Chondrocyte (in vitro differentiated cells): Measurements from ENCODE around the gene ITFG1. TPM values are rescaled to one million over a fixed set of nuclear protein-coding genes. Genes with fewer than 3 reads are reported as not detected.

Source experiments
- DNase-seq: peaks from one replicate; pipeline ENCODE4 v3.0.0; 2021; ENCODE audit warnings: mixed read lengths, low spot score
- H3K27ac Mint-ChIP-seq: one replicate; pipeline ENCODE4 v1.8.0; 2021; ENCODE audit warnings: mild to moderate bottlenecking, moderate library complexity, mixed read lengths; ENCODE audit not compliant: unreplicated experiment
- H3K27me3 Mint-ChIP-seq: 2 replicates; pipeline ENCODE4 v1.8.0; 2021; ENCODE audit warnings: low read depth, mixed read lengths
- H3K36me3 Mint-ChIP-seq: 2 replicates; pipeline ENCODE4 v1.8.0; 2021; ENCODE audit warnings: low read depth, mixed read lengths
- H3K4me1 Mint-ChIP-seq: 2 replicates; pipeline ENCODE4 v1.8.0; 2021; ENCODE audit warnings: low read depth, mild to moderate bottlenecking, mixed read lengths
- H3K4me3 Mint-ChIP-seq: one replicate; pipeline ENCODE4 v1.8.0; 2021; ENCODE audit warnings: mild to moderate bottlenecking, moderate library complexity, mixed read lengths; ENCODE audit not compliant: unreplicated experiment
- H3K9me3 Mint-ChIP-seq: 2 replicates; pipeline ENCODE4 v1.8.0; 2021; ENCODE audit warnings: low read depth, mixed read lengths
- CTCF ChIP-seq: fragments of 200-600 bp; sonication (generic); IDR thresholded peaks from 2 replicates; pipeline ENCODE4 v1.5.0; 2021; ENCODE audit warnings: antibody characterized with exemption, mild to moderate bottlenecking, moderate library complexity
- total RNA-seq: library from RNA; stranded (reverse); gene quantifications from 3 replicates; pipeline ENCODE4 v1.2.1, GENCODE V29; 2021

The ITFG1 gene
- total RNA-seq, 1 donor from 2014 or later, result 71.7 TPM

DNA sequence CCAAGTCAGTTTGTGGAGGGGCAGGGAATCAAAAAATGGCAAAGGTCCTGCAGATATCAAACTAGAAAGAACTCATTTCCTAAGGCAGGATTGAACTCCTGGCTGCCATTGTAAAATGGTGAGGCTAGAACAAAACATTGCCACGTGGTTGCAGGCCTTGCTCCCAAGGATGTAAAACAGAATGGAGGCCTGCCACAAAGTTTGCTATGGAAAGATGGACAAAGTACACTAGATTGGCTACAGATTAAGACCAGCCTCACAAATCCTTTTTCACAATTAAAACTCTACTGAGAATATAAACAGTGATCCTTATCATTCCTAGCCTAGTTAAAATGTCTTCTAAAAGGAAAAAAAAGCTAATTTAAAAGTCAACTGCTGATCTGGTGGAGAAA, 31.2 kb upstream of the ITFG1 start:
- Mint-ChIP-seq H3K9me3 (peaks cover 14% of the 10 kb centered on the region), H3K27ac (no peak overlapping the region), H3K36me3 (peaks cover 6% of the 10 kb centered on the region), H3K4me3 (no peak overlapping the region), H3K27me3 (no peaks in the 10 kb centered on the region), H3K4me1 (peaks cover 25% of the 10 kb centered on the region)
- no peak for DNase-seq
- TF ChIP-seq CTCF, result no peak

DNA sequence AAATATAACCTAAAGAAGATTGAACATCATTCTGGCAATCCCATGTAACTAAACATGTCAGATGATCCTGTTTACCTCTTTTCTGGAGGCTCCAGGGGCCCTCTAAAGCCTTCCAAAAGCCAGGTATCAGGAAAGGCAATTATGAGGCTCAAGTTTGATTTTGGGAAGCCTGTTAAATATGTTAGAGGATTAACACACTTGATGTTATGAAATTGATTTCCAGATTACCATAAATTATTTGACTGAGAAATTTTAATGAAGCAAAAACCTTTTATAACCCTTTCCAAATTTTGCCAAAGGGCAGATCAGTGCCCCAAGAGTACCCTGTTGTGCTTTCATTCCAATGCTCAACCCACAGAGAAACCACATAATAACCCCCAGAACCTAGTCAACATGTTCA, 29.6 kb upstream of the ITFG1 start:
- no peak overlapping the region for H3K27ac Mint-ChIP-seq
- no peak for TF ChIP-seq CTCF
- peaks cover 6% of the 10 kb centered on the region for H3K36me3 Mint-ChIP-seq
- no peak for DNase-seq
- no peaks in the 10 kb centered on the region for H3K27me3 Mint-ChIP-seq
- peaks cover 28% of the 10 kb centered on the region for H3K4me1 Mint-ChIP-seq
- H3K4me3 Mint-ChIP-seq, result no peak overlapping the region
- H3K9me3 Mint-ChIP-seq, result peaks cover 14% of the 10 kb centered on the region

DNA sequence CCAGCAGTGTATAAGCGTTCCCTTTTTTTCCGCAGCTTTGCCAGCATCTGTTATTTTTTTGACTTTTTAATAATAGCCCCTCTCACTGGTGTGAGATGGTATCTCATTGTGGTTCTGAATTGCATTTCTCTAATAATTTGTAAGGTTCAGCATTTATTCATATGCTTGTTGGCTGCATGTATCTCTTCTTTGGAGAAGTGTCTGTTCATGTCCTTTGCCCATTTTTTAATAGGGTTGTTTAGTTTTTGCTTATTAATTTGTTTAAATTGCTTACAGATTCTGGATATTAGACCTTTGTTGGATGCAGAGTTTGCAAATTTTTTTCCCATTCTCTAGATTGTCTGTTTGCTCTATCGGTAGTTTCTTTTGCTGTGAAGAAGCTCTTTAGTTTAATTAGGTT, 27.2 kb upstream of the ITFG1 start:
- H3K9me3 Mint-ChIP-seq, result peaks cover 14% of the 10 kb centered on the region
- no peak for TF ChIP-seq CTCF
- DNase-seq, result no peak
- no peak overlapping the region for H3K4me3 Mint-ChIP-seq
- peaks cover 19% of the 10 kb centered on the region for H3K4me1 Mint-ChIP-seq
- H3K27ac Mint-ChIP-seq, result no peak overlapping the region
- H3K36me3 Mint-ChIP-seq, result peaks cover 6% of the 10 kb centered on the region
- no peaks in the 10 kb centered on the region for H3K27me3 Mint-ChIP-seq

DNA sequence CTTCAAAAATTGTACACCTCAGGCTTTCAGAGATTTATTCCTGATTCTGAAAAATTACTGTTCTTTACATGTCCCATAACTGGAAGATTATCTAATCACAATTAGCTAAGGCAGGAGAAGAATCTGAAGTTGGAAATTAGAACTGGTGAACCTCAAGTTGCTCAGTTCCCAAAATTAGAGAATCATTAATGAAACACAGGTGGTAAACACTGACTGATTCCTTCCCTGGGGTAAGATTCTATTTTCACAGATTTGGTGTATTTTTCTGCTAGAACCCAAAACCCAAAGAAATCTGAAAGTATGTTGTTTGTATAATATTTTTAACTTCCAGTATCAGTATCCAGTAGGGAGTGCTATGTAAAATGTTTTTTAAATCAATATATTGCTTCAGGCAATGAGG, 26.0 kb upstream of the ITFG1 start:
- no peak for DNase-seq

DNA sequence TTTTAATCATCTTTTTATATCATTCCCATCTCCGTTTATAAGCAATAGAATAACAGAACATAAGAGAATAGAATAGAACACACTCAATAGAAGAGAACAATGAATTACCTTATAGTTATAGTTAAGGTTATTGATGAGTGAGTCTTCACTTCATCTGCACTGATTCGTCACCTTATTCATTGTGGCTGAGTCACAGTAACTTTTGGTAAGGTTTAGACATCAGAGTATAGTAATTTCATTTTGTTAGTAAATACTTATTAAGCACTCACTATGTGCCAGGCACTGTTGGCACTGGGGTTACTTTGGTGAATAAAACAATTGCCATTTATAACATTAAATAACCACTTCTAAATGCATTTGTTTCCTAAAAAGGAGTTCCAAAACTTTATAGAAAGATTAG, 22.8 kb upstream of the ITFG1 start:
- peaks cover 3% of the 10 kb centered on the region for H3K36me3 Mint-ChIP-seq
- DNase-seq, result no peak
- H3K4me3 Mint-ChIP-seq, result no peak overlapping the region
- H3K9me3 Mint-ChIP-seq, result peaks cover 7% of the 10 kb centered on the region
- H3K4me1 Mint-ChIP-seq, result peaks cover 3% of the 10 kb centered on the region
- H3K27ac Mint-ChIP-seq, result no peak overlapping the region
- no peak for TF ChIP-seq CTCF
- H3K27me3 Mint-ChIP-seq, result no peaks in the 10 kb centered on the region

More for the DNA sequence above, 26.0 kb upstream of the ITFG1 start:
- peaks cover 7% of the 10 kb centered on the region for H3K4me1 Mint-ChIP-seq
- H3K36me3 Mint-ChIP-seq, result peaks cover 6% of the 10 kb centered on the region
- no peak for TF ChIP-seq CTCF
- no peaks in the 10 kb centered on the region for H3K27me3 Mint-ChIP-seq
- H3K4me3 Mint-ChIP-seq, result no peak overlapping the region
- no peak overlapping the region for H3K27ac Mint-ChIP-seq
- peaks cover 14% of the 10 kb centered on the region for H3K9me3 Mint-ChIP-seq
